Measurements from ENCODE around the gene EYS.
"Not testable (repeated sequence)": the region's sequence is repeated elsewhere in the genome, so short reads cannot be mapped to it uniquely, and the experiment has no call there.

The EYS gene

GRCh38 chr6:63745784-63746183 lies 1961.2 kb downstream of the EYS start:
- no peak for DNase-seq

- DNase-seq, result no peak
Observed at GRCh38 chr6:63744810-63745209, 1962.2 kb downstream of the EYS start.

GRCh38 chr6:63743691-63744090 lies 1963.3 kb downstream of the EYS start:
- no peak for DNase-seq

DNA sequence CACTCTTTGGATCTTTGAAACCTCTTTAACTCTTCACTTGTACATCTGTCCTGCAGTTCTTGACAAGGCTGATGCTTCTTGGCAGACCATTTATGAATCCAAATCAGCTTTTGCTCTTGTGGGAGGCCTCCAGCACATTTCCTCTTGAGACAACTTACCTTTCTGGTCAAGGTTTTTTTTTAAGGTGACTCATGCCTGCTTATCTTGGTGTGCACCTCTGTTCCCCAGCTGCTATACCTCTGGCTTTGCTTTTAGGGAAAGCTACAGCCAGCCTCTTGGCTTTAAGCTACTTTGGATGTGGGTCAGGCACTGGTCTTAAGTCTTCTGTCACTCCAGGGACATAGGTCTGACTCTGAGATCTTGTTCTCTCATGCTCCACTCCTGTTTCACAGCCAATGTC lies 1965.0 kb downstream of the EYS start:
- DNase-seq, result no peak

DNA sequence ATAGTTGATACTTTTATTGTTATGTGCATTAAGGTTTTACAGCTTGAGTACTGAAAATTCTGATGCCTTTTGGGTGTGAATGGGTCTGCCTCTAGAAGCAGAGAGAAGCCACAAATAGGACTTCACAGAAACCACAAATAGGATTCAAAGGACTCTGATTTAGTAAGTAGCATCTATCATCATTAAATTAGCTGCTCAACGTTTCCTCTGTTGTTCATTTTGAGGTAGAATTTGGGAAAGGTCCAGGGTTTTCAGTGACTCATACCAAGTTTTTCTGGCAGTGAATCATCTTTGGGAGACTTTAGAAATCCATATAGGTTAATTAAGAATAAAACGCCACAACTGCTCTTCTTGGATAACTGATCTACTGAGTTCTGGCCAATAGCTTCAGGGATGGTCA lies 1966.3 kb downstream of the EYS start:
- no peak for DNase-seq

GRCh38 chr6:63739094-63739687 lies 1967.8 kb downstream of the EYS start:
- DNase-seq, result no peak

DNA sequence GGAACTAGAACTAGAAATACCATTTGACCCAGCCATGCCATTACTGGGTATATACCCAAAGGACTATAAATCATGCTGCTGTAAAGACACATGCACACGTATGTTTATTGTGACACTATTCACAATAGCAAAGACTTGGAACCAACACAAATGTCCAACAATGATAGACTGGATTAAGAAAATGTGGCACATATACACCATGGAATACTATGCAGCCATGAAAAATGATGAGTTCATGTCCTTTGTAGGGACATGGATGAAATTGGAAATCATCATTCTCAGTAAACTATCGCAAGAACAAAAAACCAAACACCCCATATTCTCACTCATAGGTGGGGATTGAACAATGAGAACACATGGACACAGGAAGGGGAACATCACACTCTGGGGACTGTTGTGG lies 1968.8 kb downstream of the EYS start:
- not testable (repeated sequence) for DNase-seq

- no peak for DNase-seq
Observed at GRCh38 chr6:63734923-63735322, 1972.1 kb downstream of the EYS start.

GRCh38 chr6:63732336-63732735 lies 1974.7 kb downstream of the EYS start:
- no peak for DNase-seq

- DNase-seq, result no peak
Observed at GRCh38 chr6:63731930-63732329, 1975.1 kb downstream of the EYS start.

DNA sequence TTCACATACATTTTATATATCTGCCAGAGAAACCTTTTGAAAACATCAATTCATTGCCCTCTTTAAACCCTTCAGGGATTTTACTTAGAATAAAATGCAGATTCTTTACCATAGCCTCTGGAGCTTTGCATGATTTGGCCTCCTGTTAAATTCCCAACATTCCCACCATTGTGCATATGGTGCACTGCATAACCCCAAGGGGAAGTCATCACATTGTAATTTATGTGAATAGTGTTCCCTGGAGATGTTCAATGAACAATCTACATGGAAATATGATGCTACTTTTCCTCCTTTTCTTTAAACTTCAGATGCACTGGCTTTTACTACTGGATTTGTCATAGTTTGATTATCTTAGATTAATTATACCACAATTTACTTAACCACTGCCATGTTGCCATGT lies 1976.7 kb downstream of the EYS start:
- DNase-seq, result no peak

DNA sequence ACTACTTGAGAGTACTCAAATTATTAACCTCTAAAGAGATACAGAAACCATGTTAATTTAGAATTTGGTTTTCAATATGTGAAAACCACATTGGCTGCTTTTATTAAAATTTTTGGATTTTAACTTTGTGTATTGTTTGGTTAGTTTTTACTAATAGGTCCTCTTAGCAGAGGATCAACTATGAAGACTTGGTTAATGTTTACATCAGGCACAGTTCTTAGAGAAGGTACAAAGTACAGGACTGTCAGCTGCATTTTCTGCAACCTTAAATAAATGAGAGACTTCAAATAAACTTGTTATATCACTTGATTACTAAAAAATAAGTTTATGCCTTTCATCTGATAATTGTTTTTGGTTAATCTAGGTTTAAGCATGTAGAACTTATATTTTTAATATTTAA lies 1982.3 kb downstream of the EYS start:
- DNase-seq, result no peak

GRCh38 chr6:63721181-63721580 lies 1985.8 kb downstream of the EYS start:
- no peak for DNase-seq

DNA sequence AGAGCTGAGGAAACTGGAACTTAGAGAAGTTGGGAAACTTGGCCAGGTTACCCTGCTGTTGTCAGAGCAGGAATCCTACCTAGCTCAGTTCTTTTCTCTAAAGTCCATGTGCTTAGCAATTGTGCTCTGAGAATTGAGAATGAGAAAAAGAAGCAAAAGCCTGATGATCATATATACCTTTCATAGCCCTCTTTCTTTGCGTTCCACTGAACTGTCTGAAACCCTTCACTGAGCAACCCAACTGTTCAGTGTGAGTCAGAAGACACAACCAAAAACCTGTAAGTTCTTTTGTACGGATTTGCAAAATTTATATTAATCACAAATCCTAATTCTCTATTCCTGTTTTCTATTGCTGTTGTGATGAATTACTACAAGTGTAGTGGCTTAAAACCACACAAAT lies 1990.9 kb downstream of the EYS start:
- DNase-seq, result no peak

- DNase-seq, result no peak
Observed at GRCh38 chr6:63714091-63714490, 1992.9 kb downstream of the EYS start.

DNA sequence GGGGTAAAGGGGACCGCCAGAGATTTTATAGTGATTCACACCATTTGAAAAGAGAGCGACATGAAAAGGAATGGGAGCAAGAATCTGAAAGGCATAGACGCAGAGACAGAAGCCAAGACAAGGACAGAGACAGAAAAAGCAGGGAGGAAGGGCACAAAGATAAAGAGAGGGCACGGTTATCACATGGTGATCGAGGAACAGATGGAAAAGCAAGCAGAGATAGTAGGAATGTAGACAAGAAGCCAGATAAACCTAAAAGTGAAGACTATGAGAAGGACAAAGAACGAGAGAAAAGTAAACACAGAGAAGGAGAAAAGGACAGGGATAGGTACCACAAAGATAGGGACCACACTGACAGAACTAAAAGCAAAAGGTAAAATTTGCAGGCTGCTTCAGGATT lies 1993.7 kb downstream of the EYS start:
- DNase-seq, result no peak

GRCh38 chr6:63709148-63709547 lies 1997.9 kb downstream of the EYS start:
- DNase-seq, result no peak

DNA sequence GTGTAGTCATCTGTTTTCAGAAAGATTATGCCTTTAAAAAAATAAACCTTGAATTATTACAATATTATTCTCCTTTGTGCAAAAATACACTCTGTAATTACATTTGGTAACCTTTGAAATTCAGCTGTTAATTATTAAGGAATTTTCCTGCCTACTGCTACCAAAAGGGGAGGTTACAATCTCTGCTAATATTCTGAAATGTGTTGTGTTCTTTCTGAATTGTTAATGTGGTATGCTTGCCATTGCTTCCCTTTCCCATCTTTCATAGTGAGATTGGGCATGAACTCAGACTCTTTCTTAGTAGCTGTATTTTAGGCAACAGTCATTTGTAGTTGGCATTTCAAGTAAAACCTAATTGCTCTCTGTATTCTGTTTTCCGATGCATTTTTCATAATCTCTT lies 1998.4 kb downstream of the EYS start:
- DNase-seq, result no peak

GRCh38 chr6:63706630-63707029 lies 2000.4 kb downstream of the EYS start:
- DNase-seq, result no peak

DNA sequence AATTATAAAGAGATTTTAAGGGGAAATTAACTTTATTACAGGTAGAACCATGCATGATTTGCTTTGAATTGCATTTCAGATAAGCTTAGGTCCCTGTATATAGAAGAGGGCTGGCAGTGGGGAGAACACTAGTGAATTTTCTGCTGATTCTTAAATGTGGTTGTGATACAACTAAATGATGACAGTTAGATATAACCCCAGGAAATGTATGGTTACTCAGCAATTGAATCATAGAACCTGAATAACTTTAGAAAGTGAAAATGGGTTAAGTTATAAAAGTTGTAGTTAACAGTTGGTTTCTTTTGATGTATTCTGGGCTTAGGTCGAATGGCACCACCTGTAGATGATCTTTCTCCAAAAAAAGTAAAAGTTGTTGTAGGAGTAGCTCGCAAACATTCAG lies 2001.3 kb downstream of the EYS start:
- DNase-seq, result no peak

GRCh38 chr6:63690221-63690620 lies 2016.8 kb downstream of the EYS start:
- DNase-seq, result no peak

- no peak for DNase-seq
Observed at GRCh38 chr6:63689421-63689820, 2017.6 kb downstream of the EYS start.

DNA sequence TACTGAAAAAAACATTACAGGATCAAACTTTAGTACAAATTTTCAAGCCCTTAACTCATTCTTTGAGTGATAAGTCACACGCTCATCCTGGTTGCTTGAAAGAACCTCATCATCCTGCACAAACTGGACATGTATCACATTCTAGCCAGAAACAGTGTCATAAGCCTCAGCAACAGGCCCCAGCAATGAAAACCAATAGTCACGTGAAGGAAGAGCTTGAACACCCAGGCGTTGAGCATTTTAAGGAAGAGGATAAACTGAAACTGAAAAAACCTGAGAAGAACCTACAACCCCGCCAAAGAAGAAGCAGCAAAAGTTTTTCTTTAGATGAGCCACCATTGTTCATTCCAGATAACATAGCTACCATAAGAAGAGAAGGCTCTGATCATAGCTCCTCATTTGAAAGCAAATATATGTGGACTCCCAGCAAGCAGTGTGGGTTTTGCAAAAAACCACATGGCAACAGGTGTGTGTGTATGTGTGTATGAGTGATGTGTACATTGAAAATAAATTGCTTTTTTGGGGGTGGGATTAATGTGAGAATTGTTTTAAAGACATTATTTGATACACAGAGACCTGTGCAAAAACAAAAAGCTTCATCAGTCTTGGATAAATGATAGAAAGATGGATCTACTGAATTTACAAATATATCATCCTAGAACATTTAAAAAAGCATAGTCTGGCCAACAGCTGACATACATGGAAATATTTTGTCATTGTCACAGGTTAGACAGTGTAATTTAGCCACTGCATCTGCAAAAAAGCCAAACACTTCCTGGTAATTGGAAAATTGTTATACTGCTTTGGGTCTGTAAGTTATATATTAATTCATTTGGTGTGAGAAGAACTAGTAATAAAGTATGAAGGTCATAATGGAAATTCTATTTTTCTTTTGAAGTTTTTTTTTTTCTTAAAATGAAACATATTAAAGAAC lies 2021.3 kb downstream of the EYS start:
- DNase-seq, result no peak

- no peak for DNase-seq
Observed at GRCh38 chr6:63683071-63683603, 2023.9 kb downstream of the EYS start.
